Activated naive CD4-positive, alpha-beta T cell treated with anti-CD3 and anti-CD28 coated beads, Interleukin-2, amount 10 ng/mL, durations not matched to agents 7 days and 5 days (primary cell): ENCODE data around the gene RNF123.
"Not testable (repeated sequence)": the region's sequence is repeated elsewhere in the genome, so short reads cannot be mapped to it uniquely, and the experiment has no call there.

Experiments
- CTCF ChIA-PET: fragments of 350-600 bp; sonication (Branson Sonifier 250); formaldehyde crosslinking; loops from one replicate; lab custom pipeline; 2021; ENCODE audit warnings: antibody characterized with exemption; lab: Charles Lee
- DNase-seq: peaks from one replicate; pipeline ENCODE4 v3.0.0-alpha.2; 2020
- H3K27ac Mint-ChIP-seq: one replicate; pipeline ENCODE4 v1.8.0; 2021; ENCODE audit warnings: mild to moderate bottlenecking, moderate library complexity, mixed read lengths
- H3K27me3 Mint-ChIP-seq: one replicate; pipeline ENCODE4 v1.8.0; 2021; ENCODE audit warnings: mild to moderate bottlenecking, mixed read lengths
- H3K36me3 Mint-ChIP-seq: one replicate; pipeline ENCODE4 v1.8.0; 2021; ENCODE audit warnings: mixed read lengths
- H3K4me1 Mint-ChIP-seq: one replicate; pipeline ENCODE4 v1.8.0; 2021; ENCODE audit warnings: mixed read lengths
- H3K4me3 Mint-ChIP-seq: one replicate; pipeline ENCODE4 v1.8.0; 2021; ENCODE audit warnings: mild to moderate bottlenecking, moderate library complexity, mixed read lengths
- H3K9me3 Mint-ChIP-seq: one replicate; pipeline ENCODE4 v1.8.0; 2021; ENCODE audit warnings: mixed read lengths

RNF123 gene

DNA sequence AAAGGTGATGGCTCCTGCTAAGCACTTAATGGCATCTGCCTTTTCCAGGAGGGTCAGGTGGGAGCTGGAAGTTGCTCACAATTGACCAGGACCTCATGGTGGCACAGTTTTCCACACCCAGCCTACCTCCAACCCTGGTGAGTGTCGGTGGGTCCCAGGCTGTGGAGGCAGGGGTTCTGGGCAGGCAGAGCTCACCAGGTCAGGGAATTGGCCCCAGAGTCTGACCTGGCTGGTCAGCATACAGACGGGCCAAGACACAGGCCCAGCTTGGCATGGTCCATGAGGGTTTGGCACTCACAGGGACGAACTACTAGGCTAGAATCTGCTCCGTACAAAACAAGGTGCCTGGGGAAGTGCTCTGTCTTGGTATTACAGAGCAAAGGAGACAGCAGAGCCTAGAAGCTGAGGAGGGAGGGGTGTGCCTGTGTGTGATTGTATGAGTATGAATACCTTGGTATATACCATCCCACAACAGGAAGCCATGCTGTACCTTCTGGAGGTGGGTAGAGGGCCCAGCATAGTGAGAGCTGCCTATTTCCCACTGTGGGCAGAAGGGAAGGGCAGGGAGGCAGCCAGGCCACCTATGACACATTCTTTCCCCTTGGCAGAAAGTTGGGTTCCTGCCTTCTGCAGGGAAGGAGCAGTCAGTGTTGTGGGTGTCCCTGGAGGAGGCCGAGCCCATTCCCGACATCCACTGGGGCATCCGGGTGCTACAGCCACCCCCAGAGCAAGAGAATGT lies 8.7 kb upstream of the RNF123 start:
- no peak for DNase-seq
- Mint-ChIP-seq H3K4me1 (peaks cover 10% of the 10 kb centered on the region), H3K27ac (no peak overlapping the region), H3K36me3 (peaks cover 35% of the 10 kb centered on the region), H3K4me3 (no peak overlapping the region), H3K9me3 (no peaks in the 10 kb centered on the region), H3K27me3 (peaks cover 13% of the 10 kb centered on the region)
- CTCF ChIA-PET: no interaction called here

- H3K4me3 Mint-ChIP-seq: no peak overlapping the region
- DNase-seq: no peak
- no peaks in the 10 kb centered on the region for H3K9me3 Mint-ChIP-seq
- peaks cover 18% of the 10 kb centered on the region for H3K27me3 Mint-ChIP-seq
- peaks cover 5% of the 10 kb centered on the region for H3K4me1 Mint-ChIP-seq
- no peak overlapping the region for H3K27ac Mint-ChIP-seq
- peaks cover 32% of the 10 kb centered on the region for H3K36me3 Mint-ChIP-seq
- CTCF ChIA-PET: no interaction called here
Observed at GRCh38 chr3:49681232-49681522, 8.2 kb upstream of the RNF123 start.

DNA sequence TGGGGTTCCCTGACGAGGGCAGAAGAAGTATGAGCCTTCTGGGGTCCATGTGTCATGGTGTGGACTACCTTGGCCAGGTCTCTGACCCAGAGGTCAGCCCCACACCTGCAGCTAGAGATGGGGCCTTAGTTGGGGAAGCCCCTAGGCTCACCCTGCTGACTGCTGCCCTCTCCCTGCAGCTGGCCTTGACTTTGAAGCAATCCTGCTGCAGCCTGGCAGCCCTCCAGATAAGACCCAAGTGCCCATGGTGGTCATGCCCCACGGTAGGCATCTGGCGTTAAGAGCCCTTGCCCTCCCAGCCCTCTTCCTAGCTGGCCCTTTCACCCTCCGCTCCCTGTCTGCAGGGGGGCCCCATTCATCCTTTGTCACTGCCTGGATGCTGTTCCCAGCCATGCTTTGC lies 7.8 kb upstream of the RNF123 start:
- Mint-ChIP-seq H3K36me3 (peaks cover 29% of the 10 kb centered on the region), H3K27me3 (peaks cover 22% of the 10 kb centered on the region), H3K4me3 (no peak overlapping the region), H3K4me1 (peaks cover 3% of the 10 kb centered on the region), H3K9me3 (no peaks in the 10 kb centered on the region), H3K27ac (no peak overlapping the region)
- DNase-seq: no peak
- CTCF ChIA-PET: no interaction called here

- CTCF ChIA-PET: interaction anchor here (0.7 to 1.0 kb wide), 2 partner anchors 12 to 143 kb away, joined by 3 read pairs; no protein-coding TSS in a partner anchor
- peaks cover 10% of the 10 kb centered on the region for H3K4me1 Mint-ChIP-seq
- peak overlapping the region; percentile 69 for H3K27ac Mint-ChIP-seq
- H3K4me3 Mint-ChIP-seq: no peak overlapping the region
- peaks cover 38% of the 10 kb centered on the region for H3K27me3 Mint-ChIP-seq
- peaks cover 18% of the 10 kb centered on the region for H3K36me3 Mint-ChIP-seq
- H3K9me3 Mint-ChIP-seq: no peaks in the 10 kb centered on the region
- no peak for DNase-seq
Observed at GRCh38 chr3:49683162-49683561, 6.2 kb upstream of the RNF123 start.

DNA sequence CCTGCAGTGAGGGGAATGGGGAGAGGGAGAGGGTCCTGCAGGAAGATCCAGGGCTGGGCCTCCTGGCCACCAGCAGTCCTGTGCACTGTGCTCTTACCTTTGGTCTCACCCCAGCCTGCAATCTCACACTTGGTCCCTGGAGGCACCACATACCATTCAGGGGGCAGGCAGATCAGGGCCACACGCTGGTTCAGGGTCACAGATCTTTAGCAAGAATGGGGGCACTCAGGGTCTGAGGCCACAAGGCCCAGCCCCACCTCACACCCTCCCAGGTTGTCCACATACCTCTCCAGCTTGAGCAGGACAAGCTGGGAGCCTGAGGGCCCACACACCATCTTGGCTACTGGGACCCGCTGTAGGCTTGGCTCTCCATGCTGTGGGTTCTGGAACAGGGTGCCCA lies 4.9 kb upstream of the RNF123 start:
- CTCF ChIA-PET, H3K27ac Mint-ChIP-seq, H3K4me3 Mint-ChIP-seq, DNase-seq, H3K9me3 Mint-ChIP-seq: not testable (repeated sequence)
- peaks cover 20% of the 10 kb centered on the region for H3K4me1 Mint-ChIP-seq
- H3K27me3 Mint-ChIP-seq: peaks cover 45% of the 10 kb centered on the region
- H3K36me3 Mint-ChIP-seq: peaks cover 17% of the 10 kb centered on the region

DNA sequence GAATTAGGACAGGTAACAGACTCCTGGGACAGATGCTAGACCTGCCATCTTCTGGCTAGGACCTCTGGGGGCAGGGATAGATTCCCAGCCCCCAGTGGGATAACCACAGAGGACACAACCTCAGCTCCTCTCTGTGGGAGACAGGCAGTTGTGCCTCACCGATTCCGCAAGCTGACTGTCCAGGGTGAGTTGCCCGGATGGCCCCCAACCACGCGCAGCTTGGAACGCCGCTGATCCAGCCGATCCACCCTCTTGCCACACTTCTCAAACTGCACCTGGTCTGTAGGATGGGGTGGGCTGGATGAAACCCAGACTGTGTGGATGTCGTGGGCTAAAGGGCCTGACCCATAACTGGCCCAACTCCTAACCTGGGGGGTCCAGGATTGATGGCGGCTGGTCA lies 4.3 kb upstream of the RNF123 start:
- Mint-ChIP-seq H3K36me3 (peaks cover 17% of the 10 kb centered on the region), H3K27me3 (peaks cover 45% of the 10 kb centered on the region), H3K4me1 (peaks cover 27% of the 10 kb centered on the region)
- H3K27ac Mint-ChIP-seq, H3K9me3 Mint-ChIP-seq, CTCF ChIA-PET, H3K4me3 Mint-ChIP-seq, DNase-seq: not testable (repeated sequence)

DNA sequence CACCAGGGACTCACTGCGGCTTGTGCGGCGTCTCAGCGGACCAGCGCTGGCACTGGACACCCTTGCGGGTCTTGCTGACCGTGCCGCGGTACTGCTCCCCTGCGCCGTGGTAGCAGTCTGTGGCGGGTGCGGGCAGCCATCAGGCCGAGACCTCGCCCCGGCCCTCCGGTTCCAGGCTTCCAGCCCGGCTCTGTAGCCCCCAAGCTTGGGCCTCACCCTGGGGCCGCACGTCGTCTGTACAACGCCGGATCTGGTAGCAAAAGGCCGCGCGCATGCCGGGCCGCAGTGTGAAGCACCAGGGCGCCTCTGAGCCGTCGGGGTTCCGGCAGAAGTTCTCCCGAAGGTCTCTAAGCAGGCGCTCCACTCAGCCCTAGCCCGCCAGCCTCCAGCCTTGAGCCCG lies 3.5 kb upstream of the RNF123 start:
- H3K27ac Mint-ChIP-seq, H3K9me3 Mint-ChIP-seq, H3K4me3 Mint-ChIP-seq, CTCF ChIA-PET, DNase-seq: not testable (repeated sequence)
- Mint-ChIP-seq H3K36me3 (peaks cover 14% of the 10 kb centered on the region), H3K27me3 (peaks cover 45% of the 10 kb centered on the region), H3K4me1 (peaks cover 34% of the 10 kb centered on the region)

- peak; percentile 33 for DNase-seq
- H3K9me3 Mint-ChIP-seq, H3K27ac Mint-ChIP-seq, CTCF ChIA-PET, H3K4me3 Mint-ChIP-seq: not testable (repeated sequence)
- Mint-ChIP-seq H3K27me3 (peaks cover 45% of the 10 kb centered on the region), H3K4me1 (peaks cover 39% of the 10 kb centered on the region), H3K36me3 (peaks cover 14% of the 10 kb centered on the region)
Observed at GRCh38 chr3:49686346-49686745, 3.0 kb upstream of the RNF123 start.

DNA sequence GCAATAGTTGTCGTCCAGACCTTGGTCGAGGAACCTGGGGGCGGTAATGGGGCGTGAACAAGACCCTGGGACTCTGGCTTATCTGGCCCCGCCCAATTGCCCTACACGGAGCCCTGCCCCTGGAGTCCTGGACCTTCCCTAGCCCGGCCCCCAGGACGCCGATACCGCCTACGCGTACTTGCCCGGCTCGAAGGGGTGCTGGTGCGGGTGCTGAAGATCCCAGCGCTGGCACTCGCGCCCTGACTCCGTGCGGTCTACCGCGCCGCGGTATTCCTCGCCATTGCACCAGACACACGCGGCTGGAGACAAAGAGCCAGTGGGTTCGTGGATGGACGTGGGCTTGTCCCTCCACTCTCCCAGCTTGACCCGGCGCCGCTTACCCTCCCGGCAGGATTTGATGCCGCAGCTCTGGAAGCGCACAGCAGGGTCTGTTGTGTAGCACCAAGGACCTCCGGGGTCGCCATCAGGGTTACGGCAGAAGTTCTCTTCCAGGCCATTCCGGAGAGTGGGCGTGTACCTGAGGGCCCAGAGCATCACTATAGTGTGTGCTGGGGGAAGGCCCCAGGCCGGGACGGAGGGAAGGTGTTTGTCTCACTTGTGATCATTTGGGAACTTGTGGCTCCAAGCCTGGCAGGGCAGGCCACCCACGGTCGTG lies 2.5 kb upstream of the RNF123 start:
- H3K9me3 Mint-ChIP-seq, H3K27ac Mint-ChIP-seq, CTCF ChIA-PET: not testable (repeated sequence)
- peaks cover 42% of the 10 kb centered on the region for H3K4me1 Mint-ChIP-seq
- H3K36me3 Mint-ChIP-seq: peaks cover 14% of the 10 kb centered on the region
- peak; percentile 53 for DNase-seq
- peak overlapping the region; percentile 23 for H3K4me3 Mint-ChIP-seq
- H3K27me3 Mint-ChIP-seq: peaks cover 45% of the 10 kb centered on the region

GRCh38 chr3:49687424-49687795 lies 1.9 kb upstream of the RNF123 start:
- peak overlapping the region; percentile 23 for H3K4me3 Mint-ChIP-seq
- H3K9me3 Mint-ChIP-seq, H3K27ac Mint-ChIP-seq, CTCF ChIA-PET, DNase-seq: not testable (repeated sequence)
- peaks cover 45% of the 10 kb centered on the region for H3K27me3 Mint-ChIP-seq
- H3K36me3 Mint-ChIP-seq: peaks cover 14% of the 10 kb centered on the region
- H3K4me1 Mint-ChIP-seq: peaks cover 43% of the 10 kb centered on the region

- CTCF ChIA-PET, H3K36me3 Mint-ChIP-seq, H3K9me3 Mint-ChIP-seq, DNase-seq: not testable (repeated sequence)
- Mint-ChIP-seq H3K4me3 (peak overlapping the region; percentile 97), H3K27ac (peak overlapping the region; percentile 89), H3K27me3 (peaks cover 45% of the 10 kb centered on the region), H3K4me1 (peaks cover 46% of the 10 kb centered on the region)
Observed at GRCh38 chr3:49688338-49689045, 865 bp upstream of the RNF123 start.

DNA sequence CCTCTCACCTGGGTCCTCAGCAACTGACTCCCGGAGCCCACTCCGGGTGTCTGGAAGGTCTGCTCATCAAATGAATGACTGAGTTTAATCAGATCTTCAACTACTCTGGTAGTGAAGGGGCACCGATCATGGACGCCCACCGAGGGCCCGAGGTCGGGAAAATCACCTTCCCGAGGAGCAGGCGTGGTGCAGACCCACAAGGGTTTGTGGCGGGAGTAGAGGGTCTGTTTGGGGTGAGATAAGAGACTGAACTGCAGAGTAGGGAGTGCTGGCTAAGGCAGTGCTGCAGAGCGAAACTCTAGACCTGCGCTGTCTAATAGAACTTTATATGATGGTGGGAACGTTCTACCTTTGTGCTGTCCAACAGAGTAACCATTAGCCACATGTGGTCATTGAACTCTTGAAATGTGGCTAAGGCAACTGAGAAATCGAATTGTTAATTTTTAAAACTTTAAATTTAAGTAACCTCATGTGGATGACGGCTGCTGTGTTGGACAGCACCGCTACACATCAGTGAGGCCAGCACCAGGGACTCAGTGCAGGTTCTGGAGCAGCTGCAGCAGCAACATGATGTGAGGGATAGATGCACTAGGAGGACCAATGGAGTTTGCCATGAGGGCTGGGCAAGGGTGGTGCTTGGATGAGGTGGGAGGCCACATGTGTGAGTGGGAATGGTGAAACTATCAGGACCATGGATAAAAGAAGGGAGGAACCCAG lies 709 bp downstream of the RNF123 start:
- CTCF ChIA-PET: interaction anchor here (1.6 kb wide), 1 partner anchor 150 kb away, joined by 6 read pairs; no protein-coding TSS in a partner anchor
- H3K27me3 Mint-ChIP-seq: peaks cover 37% of the 10 kb centered on the region
- peak overlapping the region; percentile 89 for H3K27ac Mint-ChIP-seq
- not testable (repeated sequence) for DNase-seq, H3K9me3 Mint-ChIP-seq, H3K36me3 Mint-ChIP-seq
- H3K4me1 Mint-ChIP-seq: peaks cover 46% of the 10 kb centered on the region
- peak overlapping the region; percentile 97 for H3K4me3 Mint-ChIP-seq

GRCh38 chr3:49690856-49691255 lies 1.5 kb downstream of the RNF123 start:
- peak overlapping the region; percentile 97 for H3K4me3 Mint-ChIP-seq
- peaks cover 43% of the 10 kb centered on the region for H3K4me1 Mint-ChIP-seq
- not testable (repeated sequence) for H3K9me3 Mint-ChIP-seq, H3K27ac Mint-ChIP-seq, H3K36me3 Mint-ChIP-seq, DNase-seq
- peaks cover 30% of the 10 kb centered on the region for H3K27me3 Mint-ChIP-seq
- CTCF ChIA-PET: interaction anchor here (1.6 kb wide), 1 partner anchor 151 kb away, joined by 6 read pairs; no protein-coding TSS in a partner anchor

DNA sequence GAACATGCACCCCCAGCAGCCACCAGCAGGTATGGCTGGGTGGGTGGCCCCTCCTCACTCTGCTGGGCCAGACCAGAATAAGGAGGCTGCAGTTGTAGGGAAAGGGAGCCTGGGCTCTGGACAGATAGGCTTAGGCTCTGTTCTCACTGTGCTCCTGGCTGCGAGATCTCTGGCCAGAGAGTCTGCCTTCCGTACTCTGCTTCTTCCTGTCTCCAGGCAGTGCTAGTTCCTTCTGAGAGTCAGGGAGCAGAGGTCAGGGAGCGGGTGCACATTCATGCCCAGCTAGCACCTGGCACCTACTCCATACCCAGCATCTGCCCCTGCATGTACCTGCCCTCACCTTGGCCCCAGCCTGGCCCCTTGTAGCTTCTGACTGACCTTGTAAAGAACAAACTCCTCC lies 2.1 kb downstream of the RNF123 start:
- not testable (repeated sequence) for H3K36me3 Mint-ChIP-seq, H3K27ac Mint-ChIP-seq, DNase-seq, H3K9me3 Mint-ChIP-seq
- CTCF ChIA-PET: interaction anchor here (1.6 kb wide), 1 partner anchor 152 kb away, joined by 6 read pairs; no protein-coding TSS in a partner anchor
- Mint-ChIP-seq H3K4me1 (peaks cover 43% of the 10 kb centered on the region), H3K4me3 (peak overlapping the region; percentile 97), H3K27me3 (peaks cover 23% of the 10 kb centered on the region)
